HG03045 (cell line): ENCODE data around the gene FAM227A.
"Not testable (repeated sequence)": the region's sequence is repeated elsewhere in the genome, so short reads cannot be mapped to it uniquely, and the experiment has no call there.

Experiments used
- ATAC-seq: cut with Tn5 transposase; IDR thresholded peaks from one replicate; pipeline ENCODE4 v1.9.1; 2021; ENCODE audit warnings: mild to moderate bottlenecking, moderate library complexity; ENCODE audit not compliant: unreplicated experiment

The FAM227A gene

DNA sequence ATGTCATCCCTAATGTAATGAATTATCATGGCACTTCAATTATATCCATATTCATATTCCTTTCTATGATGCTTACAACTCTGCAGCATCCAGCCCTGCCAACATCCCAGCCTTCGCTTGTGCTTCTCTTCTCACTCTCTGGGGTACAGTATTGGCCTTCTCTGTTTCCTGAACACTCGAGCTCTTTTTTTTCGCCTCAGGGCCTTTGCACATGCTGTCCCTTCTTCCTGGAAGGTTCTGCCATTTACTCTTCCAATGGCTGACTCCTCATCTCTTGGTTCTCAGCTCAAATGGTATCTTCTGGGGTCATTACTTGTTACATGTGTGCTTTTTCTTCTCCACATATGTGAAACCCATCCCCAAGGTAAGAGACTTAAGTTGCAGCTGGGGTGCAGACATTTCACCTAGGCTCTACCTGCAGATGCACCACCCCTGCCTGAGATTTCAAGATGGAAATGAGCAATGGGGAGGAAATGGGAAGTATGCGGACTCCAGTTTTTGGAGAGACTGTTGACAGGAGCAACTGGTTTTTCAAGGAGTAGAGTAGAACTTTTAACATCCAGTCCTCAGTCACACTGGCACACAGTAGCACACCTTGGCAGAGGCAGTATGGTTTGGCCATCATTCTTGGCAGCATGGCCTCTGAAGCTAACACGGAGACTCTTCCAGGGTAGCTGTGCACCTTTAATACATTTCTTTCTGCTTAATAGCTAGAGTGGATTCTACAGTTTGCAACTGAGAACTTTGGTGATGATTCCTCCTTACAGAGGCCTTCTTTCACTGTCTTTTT, 43.8 kb downstream of the FAM227A start:
- no peak for ATAC-seq

DNA sequence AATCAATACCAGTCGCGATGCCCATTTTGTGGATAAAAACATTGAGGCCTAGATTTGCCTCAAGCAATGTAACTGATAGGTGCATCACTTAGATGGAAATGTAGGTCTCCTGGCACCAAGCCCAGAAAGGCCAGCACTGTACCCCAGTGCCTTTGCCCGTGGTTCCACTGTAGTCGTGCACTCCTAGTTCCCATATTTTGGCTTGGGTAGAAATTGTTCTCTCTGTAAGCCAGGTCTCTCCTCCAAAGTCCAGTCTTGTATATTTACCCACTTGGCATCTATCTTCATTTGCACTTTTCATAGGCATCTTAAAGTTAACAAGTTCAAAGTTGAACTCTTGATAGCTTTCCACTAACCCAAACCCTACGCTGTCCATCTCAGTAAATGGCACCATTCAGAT, 44.6 kb downstream of the FAM227A start:
- ATAC-seq, result no peak

DNA sequence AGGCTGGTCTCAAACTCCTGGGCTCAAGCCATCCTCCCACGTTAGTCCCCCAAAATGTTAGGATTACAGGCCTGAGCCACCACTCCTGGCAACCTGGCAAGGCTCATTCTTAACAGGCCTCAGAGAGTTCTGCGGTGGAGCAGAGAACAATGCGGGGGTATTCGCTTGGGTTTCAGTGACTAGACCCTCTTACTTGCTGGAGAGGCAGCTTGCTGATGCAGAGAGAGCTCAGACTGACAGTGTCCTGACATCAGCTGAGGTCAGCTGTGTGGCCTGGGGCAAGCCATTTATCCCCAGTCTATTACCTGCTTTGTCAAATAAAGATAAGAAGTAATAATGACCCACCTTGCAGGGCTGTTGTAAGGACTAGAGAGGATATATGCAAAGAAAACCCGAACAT, 46.0 kb downstream of the FAM227A start:
- ATAC-seq, result no peak

DNA sequence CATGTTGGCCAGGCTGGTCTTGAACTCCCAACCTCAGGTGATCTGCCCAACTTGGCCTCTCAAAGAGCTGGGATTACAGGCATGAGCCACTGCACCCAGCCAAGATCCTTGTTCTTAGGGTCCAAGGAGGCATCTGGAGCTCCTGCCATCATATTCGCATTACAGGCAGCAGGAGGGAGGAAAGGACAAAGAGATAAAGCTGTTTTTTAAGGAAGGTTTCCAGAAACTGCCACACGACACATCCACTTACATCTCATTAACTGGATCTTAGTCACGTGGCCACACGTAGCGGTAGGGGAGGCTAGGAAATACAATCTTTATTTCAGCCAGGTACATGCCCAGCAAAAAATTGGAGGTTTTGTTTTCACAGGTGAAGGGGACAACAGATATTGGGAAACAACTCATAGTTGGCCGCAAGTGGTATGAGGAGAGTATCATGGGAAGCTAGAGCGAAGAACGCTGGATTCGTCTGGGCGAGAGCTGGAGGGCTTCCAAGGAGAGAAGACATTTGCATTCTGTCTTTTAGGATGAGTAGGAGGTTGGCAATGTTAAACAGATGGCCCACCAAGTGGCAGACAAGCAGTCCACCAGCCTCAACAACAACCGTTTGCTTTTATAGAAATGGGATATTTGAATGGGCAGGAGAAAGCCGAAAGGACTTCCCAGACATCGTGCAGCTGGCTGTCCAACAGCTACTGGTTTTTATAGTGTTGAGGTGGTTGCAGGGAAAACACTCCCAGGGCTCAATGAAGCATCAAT, 47.0 kb downstream of the FAM227A start:
- no peak for ATAC-seq

DNA sequence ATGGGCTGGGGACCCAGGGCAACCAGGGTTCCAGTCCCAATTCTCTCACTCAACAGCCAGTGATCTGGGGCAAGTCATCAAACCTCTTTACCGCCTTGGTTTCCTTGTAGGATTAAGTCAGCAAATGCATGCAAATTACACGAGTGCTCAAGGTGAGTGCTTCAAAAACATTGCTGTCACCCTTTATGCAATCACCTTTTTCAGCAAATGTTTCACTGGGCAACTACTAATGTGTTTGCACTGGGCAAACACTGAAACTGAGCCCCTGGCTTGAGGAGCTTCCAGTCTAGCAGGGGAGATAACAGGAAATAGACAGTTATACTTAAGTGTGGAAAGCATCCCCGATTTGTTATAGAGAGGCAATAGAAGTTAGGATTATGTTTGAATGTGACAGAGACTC, 48.5 kb downstream of the FAM227A start:
- ATAC-seq, result no peak

DNA sequence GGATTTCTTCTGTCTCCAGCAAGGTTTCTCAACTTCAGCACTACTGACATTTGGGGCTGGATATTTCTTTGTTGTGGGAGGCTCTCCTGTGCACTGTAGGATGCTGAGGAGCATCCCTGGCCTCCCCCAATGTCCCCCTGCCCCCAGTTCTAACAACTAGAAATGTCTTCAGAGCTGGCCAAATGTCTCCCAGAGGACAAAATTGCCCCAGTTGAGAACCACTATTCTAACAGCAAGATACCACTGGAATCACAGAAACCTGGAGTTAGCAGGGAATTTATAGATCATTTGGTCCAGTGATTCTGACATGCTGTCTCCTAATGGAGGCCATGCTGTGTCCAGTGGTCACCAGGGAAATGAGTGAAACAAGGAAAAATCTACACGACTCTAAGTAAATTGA, 54.0 kb downstream of the FAM227A start:
- ATAC-seq, result no peak

DNA sequence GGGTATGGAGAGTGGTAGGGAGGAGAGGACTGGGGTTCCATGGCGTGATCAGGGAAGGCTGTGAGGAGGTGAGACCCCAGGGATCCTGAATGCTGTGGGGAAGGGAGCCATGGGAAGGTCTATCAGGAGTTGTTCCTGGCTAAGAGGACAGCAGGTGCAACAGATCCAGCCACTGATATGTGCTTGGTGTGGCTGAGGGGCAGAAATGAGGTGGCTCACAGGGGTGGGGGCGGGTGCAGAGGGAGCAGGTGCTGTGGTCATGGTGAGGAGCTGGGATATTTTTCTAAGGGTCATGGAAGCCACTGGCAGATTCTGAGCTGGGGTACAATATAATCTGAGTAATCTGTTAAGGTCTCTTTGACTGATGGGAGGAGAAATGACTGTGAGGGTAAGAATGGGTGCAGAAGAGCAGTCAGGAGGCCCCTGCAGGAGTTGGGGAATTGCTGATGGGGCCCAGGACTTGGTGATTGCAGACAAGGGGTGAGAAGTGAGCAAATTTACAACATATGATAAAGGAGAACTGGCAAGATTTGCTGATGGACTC, 54.9 kb downstream of the FAM227A start:
- ATAC-seq, result no peak

DNA sequence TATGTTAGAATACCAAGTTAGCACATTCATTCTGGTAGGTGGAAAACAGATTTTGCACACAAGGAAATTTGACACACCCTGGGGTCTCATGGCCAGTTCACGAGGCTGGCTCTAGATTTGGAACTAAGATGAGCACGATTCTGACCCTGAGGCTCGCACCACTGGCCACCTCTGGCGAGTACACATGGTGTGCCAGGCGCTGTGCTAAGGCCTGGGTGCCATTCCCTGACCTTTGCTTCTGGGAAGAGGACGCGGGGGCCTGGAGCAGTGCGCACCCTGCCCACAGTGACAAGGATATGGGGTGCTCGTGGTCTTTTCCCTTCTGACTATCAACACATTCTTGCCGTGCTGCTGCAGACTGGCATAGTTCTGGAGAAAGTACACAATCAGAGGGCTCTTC, 56.7 kb downstream of the FAM227A start:
- no peak for ATAC-seq

DNA sequence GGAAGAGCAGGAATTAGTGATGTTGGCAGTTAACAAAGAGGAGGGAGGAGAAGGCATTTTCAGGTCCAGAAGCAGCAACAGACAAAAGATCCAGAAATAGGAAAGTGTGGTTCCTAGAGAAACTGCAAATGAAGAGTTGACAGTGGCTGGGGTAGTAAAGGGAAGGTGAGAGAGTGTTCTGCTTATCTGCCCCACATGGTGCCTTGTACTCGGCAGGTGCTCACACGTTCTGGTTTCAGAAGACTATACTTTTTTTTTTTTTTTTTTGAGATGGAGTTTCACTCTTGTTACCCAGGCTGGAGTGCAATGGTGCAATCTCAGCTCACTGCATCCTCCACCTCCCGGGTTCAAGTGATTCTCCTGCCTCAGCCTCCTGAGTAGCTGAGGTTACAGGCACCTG, 73.3 kb downstream of the FAM227A start:
- ATAC-seq, result not testable (repeated sequence)

DNA sequence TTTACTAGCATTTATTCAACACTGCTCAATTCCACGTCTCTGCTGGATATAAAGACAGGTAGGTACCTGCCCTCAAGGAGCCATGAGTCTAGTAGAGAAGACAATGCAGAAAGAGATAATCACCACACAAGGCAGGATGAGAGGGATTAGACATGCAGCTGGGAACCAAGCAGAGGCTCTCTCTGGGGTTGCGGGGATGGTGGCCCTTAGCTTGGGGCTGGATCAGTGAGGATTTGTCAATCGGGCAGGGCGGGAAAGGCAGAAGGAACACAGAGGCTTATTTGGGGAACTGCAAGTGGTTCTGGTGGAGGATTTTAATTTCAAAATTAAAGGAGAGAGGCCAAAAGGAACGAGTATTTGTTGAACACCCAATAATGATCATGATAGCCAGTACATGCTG, 77.7 kb downstream of the FAM227A start:
- ATAC-seq, result no peak

DNA sequence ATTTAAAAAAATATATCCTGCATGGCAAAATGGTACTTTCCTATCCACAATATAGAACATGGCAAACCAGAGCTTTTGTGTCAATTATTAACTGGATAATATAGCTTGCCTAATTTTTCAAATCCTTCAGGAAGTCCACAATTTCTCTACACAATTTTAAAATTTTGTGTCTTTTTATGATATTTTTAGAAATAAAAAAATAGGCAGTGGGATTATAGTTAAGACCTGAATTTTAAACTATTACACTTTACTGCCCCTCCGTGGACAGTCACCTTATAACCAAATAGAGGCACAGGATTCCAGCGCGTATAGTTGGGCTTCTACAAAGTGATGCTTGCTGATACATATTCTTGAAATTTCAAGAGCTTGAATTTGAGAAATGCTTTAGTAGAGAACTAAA, 84.1 kb downstream of the FAM227A start:
- ATAC-seq, result no peak

DNA sequence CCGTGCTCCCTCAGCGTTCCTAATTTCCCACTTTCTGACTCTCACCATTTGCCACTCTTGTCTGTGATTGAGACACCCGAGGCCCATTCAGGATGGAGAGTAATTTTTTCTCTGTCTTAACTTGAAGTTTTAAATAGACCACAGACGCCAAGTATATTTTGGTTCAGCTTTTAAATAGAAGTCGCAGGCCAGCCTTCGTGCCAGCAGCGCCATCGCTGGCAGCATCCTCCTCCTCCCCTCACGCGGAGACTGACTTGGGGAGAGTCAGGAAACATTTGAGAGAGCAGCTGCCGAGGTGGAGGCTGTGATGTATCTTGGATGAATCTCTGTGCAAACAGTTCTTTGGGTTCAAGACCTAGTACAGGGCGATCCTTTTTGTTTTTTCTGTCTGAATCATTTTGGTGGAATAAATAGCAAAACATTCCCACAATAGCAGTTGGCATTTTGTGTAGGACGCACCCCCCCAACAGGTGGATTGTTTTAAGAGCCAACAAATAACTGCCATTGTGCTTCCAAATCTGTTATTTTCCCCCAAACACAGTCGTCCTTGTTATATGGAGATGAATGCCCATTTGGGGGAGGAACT, 85.3 kb downstream of the FAM227A start:
- peak; percentile 9 for ATAC-seq

DNA sequence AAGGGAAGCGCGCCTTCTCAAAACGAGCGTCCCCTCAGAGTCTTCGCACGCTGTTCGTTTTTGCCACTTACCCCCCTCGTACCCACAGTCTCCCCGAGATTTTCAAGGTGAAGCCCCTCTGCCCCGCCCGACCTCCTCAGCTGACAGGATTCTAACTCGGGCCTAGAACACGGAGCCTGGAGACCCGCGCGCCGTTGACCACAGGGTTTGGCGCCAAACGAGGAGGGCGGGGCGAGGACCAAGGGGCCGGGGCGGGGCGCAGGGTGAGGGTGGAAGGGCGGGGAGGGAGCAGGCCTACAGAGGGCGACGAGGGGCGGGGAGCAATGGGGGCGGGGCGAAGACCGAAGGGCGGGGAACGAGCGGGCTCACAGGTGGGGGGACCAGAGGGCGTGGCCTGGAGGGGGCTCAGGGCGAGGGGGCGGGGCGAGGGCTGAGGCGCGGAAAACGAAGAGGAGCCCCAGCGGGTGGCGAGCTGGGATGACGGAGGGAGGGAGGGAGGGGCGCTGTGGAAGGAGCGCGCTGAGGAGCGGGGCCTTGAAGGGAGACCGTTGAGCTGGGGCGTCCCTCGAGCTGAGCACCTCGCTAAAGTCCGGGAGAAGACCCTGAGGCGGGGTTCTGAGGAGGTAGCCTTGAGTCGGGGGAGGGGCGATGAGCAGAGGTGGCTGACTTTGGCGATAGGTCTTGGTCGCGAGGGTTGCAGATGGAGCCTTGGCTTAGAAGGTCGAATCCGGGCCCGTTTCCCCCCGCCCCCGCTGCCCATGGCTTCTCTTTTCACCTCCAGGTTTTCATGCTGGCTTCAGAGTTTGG, 86.0 kb downstream of the FAM227A start, which contains the start of gene DMC1:
DMC1 (minus strand) TSS at position 212 of the 807 bp plus-strand sequence. CDS start 1,927 bp downstream, outside the sequence.
- peak; percentile 59 for ATAC-seq

DNA sequence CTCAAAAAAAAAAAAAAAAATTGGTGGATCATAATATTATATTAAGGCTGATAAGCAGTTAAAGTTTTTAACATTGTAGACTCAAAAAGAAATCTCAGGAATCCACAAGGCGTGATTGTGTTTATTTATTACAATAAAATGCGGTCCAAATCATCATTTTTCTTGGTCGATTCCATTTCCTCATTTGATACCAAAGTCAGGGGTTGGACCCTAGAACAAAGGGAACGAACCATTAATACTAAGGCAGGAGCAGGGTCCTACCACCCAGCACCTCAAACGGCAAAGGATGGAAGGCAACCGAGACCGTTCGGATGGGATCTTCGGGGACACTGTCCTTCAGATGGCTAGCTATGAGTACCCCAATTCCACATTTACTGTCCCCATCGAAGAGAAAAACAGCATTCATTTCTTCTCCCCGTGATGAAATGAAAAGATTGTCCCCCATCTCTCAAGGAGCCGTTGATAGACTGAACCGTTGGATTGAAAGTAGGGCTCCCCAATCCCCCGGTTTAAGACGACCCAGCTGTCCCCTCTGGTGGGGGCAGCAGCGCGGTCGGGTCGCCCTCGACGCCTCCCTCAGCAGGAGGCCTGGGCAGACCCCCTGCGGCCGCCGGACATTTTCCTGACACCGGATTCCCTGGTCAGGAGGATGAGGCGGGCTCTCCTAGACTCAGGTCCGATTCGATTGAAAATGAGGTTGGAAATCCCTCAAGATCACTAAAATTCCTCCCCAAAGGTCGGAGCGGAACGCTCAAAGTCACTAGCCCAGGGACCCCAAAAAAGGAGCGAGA, 86.8 kb downstream of the FAM227A start:
- no peak for ATAC-seq

DNA sequence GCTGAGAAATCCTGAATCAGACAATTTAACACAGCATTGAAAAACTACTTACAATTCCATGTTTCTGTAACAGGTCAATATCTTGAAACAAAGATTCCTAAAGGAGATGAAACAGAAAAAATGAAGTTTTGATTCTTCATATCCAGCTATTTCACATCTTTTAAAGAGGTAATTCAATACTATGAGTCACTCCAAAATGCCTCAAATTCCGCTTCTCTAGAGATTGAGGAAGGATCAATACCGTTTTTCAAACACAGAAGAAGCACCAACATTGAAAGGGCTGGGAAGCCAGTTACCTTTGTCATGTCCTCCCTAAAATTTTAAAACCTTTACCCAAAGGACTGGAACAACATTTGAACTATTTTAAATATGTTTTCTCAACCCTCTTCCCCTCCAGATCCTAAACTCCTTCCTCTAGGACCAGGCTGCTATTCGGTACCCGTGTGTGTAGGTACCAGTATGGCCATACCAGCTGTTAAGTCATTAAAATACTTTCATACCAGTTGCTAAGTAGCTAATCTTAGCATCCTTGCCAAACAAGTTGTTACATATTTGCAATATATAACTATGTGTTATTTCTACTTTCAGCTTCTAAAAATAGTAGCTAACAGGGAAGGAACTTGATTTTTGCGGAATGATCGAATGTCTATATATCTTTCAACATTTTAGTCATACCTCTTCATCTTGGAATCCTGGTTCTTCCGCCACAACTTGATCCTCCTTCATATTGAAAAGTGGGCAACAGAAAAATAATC, 88.5 kb downstream of the FAM227A start:
- ATAC-seq, result no peak

DNA sequence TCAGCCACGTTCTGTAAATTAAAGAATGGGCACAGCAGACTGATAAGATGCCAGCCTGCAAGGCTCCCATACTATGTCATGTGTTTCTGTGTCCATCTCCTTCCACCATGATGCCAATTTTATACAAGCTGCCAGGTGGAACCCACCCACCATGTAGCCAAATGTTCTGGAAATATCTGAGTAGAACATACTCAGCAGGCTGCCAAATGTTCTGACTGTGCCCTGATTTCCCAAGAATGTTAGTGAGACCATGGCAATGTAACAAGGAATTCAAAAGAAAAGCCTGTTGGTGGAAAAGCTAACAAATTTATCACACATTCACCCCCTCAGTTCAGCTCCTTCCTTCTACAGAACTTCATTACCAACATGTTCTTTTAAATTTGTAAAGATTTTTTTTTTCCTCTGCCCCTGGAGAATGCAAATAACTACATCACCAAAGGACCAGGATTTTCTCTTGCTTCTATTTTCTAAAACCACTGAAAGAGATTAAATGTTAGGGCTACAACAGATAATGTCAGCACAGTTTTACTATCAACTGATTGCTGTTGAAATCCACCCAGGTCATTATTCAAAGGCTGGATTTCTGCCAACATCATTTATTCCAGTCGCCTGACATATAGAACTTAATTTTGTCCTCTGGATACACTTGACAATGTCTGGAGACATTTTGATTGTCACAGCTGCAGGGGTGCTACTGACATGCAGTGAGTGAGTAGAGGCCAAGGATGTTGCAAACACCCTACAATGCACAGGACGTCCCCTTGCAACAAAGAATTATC, 89.3 kb downstream of the FAM227A start:
- ATAC-seq, result no peak

DNA sequence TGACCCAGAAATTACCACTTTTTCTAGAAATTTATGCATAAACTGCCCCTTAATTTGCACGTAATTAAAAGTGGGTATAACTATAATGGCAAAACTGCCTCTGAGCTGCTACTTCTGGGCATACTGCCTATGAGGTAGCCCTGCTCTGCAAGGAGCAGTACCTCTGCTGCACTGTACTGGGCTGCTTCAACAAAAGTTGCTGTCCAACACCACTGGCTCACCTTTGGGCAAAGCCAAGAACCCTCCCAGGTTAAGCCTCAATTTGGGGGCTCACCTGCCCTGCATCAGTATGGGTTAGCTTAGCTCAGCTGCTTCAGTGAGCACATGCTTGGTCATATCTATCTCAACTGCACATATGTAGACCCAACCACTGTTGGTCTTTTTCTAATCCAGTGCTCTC, 90.8 kb downstream of the FAM227A start:
- no peak for ATAC-seq

DNA sequence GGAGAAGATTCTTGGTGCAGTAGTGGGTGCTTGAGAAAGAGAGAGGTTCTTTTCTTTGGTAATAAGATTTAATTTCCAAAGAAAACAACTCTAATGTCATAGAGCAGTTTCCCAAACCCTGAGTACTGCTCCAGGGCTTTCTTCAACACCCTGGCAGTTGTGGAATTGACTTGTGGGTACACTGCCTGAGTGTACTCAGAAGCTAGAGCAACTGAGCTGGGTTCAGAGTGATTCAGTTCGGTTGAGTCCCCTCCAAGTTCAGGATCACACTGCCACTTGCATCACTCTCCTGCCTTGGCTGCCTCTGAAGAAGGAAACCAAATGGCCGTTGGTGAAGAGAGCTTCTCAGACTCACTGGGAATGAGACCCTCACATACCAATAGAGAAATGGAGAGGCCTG, 91.5 kb downstream of the FAM227A start:
- no peak for ATAC-seq

DNA sequence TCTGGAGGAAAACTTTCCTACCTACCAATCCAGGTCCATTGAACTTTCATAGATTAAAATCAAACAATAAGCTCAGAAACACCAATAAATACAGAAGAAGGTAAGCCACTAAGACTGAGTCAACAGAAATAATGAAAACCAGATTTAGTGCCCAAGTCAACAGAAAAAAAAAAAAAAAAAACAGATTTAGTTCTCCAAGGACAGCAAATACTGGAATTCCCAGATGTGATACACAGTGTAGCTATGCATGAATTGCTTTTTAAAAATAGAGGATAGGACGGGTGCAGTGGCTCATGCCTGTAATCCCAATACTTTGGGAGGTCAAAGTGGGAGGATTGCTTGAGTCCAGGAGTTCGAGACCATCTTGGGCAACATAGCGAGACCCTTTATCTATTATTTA, 101.9 kb downstream of the FAM227A start:
- no peak for ATAC-seq
